Right lobe of liver (tissue), 4 donors: ENCODE data around the gene AKIP1.

Source experiments
- CTCF ChIP-seq, 4 donors: fragments of 200-600 bp in 3 of 4; fragments of 450-650 bp in 1 of 4; IDR thresholded peaks; one replicate each; pipeline versions ENCODE4 v1.5.1 to v1.8.0; 2016 to 2022; ENCODE audit warnings: antibody characterized with exemption in 4 of 4, mild to moderate bottlenecking in 2 of 4
- POLR2A ChIP-seq: fragments of 450-650 bp; IDR thresholded peaks from one replicate; pipeline ENCODE4 v1.6.1; 2017; ENCODE audit warnings: antibody characterized with exemption, mild to moderate bottlenecking
- donor health status: DM: no; HTN: no; CAD: no.
- donor health status: DM: no; HTN: no; CAD: no.
- donor health status: DM: no; HTN: yes; CAD: no.

- no peak for TF ChIP-seq CTCF (IDR thresholded peaks at IDR 0.05)
- TF ChIP-seq POLR2A, result no peak
Observed at GRCh38 chr11:8870411-8871170, 40.4 kb upstream of the AKIP1 start.
